Activated CD8-positive, alpha-beta memory T cell treated with anti-CD3 and anti-CD28 coated beads for 36 hours (primary cell): ENCODE results near the gene RAI14. TPM values are rescaled to one million over a fixed set of nuclear protein-coding genes. Genes with fewer than 3 reads are reported as not detected.

Experiments
- CTCF ChIA-PET: fragments of 350-600 bp; sonication (Branson Sonifier 250); formaldehyde crosslinking; loops from one replicate; lab custom pipeline; 2021; ENCODE audit warnings: antibody characterized with exemption; lab: Charles Lee
- POLR2A ChIA-PET: fragments of 350-600 bp; sonication (Branson Sonifier 250); formaldehyde crosslinking; loops from one replicate; lab custom pipeline; 2021; ENCODE audit warnings: antibody characterized with exemption; lab: Charles Lee
- total RNA-seq, 2 experiments: library from RNA; stranded (reverse); gene quantifications; one replicate each; pipeline ENCODE4 v1.2.3, GENCODE V29; 2021

RAI14 gene
- total RNA-seq, 2 experiments from 2014 or later = 4.2 to 5.0 TPM

DNA sequence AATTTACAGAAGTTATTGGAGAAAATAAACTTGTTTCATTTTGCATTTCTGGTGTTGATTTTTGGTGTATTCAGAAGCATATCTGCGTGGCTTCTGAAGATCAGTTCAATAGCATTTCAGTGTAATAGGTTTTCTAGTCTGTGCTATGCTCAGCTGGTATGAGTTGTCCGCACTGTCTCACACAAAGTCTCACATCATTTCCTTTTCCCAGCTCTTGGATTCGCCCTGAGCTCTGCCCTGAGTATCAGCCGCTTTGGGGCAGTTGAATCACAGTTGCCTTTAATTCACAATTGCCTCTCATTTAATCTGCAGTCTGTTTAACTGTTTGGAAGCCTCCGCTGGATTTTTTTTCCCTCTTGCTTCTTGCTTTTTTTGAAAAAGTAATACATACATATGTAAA is 176.4 kb downstream of the RAI14 start:
- ChIA-PET CTCF (no interaction called here), POLR2A (no interaction called here)

DNA sequence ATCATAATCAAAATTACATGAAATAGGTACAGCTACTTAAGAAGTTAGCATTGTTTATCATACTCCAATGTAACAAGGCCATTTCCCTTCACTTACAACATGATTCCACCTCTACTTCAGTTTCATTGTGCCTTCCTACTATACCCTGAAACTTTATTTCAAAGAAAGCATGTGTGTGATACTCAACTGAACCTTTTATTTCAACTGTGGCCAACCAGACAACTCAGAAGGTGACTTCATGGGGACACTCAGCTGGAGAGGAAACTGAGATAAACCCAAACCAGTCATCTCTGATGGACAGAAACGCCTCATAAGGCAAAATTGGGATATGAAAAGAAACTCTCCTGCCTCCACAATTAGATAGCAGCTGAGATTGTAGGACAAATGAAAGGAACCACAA is 177.0 kb downstream of the RAI14 start:
- CTCF ChIA-PET = no interaction called here
- POLR2A ChIA-PET = no interaction called here

DNA sequence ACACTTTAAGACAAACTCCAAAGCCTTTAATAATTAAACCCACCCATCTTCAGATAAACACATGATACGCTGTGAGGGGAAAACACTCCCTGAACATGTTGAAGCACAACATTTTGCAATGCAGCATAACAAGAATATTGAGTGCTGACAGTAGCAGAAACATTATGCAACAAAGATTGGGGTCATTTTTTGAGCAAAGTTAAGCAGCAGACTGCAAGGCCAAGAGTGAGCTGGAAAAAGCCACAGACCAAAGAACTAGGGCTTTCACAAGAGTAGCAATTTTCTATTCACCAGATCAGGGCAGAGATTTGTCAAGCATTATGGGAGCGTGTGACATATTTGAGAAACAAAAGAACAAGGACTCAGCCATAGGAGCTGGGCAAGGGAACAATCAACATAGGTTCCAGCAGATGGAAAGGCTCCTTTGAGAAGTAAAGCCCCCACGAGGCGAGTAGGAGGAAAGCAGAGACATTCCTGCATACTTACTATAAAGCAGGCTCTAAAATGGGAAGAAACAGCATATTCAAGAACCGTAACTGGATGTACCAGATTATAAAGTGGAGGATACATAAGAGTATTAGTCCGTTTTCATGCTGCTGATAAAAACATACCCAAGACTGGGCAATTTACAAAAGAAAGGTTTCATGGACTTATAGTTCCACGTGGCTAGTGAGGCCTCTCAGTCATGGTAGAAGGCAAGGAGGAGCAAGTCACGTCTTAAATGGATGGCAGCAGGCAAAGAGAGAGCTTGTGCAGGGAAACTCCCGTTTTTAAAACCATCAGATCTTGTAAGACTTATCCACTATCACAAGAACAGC is 178.1 kb downstream of the RAI14 start:
- POLR2A ChIA-PET = no interaction called here
- CTCF ChIA-PET = no interaction called here

DNA sequence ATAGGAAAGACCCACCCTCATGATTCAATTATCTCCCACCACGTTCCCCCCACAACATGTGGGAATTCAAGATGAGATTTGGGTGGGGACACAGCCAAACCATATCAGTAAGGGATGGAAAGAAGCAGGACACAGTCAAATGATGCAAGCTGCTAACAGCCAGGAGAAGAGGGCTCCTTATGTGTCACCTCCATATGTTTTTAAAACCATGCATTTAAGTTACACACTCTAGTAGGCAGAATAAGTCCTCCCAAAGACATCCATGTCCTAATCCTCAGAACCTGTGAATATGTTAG is 178.6 kb downstream of the RAI14 start:
- ChIA-PET POLR2A (no interaction called here), CTCF (no interaction called here)

DNA sequence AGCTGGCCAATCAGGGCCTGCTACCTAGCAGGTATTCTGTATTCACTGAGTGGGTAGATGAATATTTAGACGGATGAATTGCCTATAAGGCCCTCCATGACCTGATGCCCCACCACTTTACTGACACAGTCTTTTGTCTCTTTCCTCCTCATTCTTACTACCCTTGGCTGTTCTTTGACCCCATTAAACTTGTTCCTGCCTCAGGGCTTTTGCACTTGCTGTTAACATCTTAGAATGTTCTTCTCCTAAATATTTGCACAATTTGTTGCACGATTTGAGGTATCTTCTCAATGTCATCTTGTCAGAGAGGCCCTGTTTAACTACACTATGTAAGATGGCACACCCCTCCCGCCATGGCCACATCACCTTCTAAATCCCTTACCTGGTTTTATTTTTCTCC is 179.5 kb downstream of the RAI14 start:
- POLR2A ChIA-PET = no interaction called here

DNA sequence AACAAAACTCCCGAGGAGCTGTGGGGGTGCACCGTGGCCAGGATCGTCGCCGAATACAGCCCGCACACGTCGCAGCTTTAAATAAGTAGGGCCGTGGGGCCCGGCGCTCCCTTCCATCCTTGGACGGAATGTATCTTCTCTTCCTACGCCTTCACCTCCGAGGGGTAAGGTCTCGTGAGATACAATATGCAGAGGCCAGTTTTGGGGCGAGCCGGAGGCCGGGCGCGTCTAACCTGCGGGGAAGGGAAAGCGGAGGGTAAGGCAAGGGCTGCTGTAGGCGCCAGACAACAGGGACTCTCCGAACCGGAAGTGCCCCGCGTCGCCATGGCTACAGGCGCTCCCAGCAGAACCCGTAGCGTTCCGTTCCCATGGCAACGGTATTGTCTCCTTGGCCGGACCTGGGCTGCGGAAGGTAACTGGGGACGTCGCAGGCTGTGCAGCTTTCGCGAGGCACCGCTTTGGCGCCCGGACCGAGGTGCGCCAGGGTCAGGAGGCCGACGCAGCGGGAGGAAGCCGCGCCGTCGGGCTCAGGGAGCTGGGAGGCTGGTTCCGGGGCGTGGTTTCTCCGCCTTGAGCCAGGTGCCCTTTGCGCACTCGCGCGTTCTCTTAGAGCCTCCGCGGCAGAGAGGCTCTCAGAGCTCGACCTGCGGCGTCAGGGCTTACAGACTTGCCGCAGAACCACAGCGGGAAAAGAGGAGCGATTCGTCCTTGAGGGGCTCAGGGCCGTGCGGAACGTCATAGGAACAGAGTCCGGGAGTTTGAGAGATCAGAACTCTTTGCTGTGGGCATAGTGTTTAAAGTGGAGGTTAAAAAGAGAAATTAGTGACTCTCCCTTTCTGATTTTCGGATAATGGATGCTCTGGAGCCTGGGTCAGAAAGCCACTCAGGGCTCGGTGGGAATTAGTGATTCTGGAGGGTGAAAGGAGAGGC is 182.9 kb downstream of the RAI14 start, which contains the start of gene TTC23L:
TSS of gene TTC23L (plus strand) at position 380 of the 930 bp plus-strand sequence. CDS start 1,508 bp downstream, outside the sequence.
- CTCF ChIA-PET = interaction anchor here (0.9 kb wide), 1 partner anchor 84 kb away, joined by 3 read pairs; no protein-coding TSS in a partner anchor

More for the DNA sequence above, 179.5 kb downstream of the RAI14 start:
- CTCF ChIA-PET = no interaction called here

DNA sequence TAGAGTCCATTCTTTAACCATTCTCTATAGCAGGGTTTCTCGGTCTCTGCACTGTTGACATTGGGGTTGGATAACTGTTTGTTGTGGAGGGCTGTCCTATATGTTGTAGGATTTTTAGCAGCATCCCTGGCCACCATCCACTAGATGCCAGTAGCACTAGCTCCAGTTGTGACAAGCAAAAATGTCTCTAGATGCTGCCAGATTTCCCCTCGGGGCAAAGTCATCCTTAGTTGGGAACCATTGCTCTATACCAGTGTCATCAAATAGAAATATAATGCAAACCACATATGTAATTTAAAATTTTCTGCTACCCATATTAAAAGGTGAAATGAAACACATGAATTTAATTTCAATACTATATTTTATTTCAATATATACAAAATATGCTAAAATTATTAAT is 185.7 kb downstream of the RAI14 start:
- CTCF ChIA-PET = no interaction called here
- POLR2A ChIA-PET = no interaction called here

More for the DNA sequence above, 182.9 kb downstream of the RAI14 start, which contains the start of gene TTC23L:
- POLR2A ChIA-PET = no interaction called here

DNA sequence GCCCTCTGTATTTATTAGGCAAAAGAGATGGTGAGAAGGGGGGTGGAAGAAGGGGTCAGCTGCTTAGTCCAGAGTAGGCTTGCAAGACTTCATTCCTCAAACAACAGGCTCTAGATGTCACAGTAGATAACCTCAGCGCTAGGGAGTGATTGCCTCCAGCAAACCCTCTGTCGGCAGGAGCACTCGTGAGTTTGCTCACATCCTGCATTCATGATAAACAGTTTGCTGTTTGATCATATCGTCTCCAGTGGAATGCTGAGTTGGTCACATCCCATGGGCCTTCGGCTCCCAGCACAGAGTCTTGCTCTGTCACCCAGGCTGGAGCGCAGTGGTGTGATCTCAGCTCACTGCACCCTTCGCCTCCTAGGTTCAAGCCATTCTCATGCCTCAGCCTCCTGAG is 186.4 kb downstream of the RAI14 start:
- POLR2A ChIA-PET = no interaction called here
- CTCF ChIA-PET = no interaction called here

DNA sequence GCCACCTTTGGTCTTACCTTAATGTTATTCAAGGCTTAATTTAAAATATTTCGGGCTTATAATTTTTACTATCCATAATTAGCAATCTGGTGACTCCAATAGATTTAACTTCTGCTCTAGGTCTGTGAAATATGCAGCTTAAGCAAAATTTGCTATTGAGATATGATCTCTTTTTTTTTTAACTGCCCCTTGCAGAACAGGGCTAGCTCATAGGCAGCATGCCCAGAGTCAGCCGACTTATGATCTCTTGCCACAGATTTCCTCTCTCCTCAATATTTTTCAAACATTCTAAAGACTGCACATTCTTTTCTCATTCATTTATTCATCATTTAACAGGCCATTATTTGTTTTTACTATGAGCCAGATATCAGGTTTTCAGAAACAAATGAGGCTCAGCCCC is 187.4 kb downstream of the RAI14 start:
- POLR2A ChIA-PET = no interaction called here

DNA sequence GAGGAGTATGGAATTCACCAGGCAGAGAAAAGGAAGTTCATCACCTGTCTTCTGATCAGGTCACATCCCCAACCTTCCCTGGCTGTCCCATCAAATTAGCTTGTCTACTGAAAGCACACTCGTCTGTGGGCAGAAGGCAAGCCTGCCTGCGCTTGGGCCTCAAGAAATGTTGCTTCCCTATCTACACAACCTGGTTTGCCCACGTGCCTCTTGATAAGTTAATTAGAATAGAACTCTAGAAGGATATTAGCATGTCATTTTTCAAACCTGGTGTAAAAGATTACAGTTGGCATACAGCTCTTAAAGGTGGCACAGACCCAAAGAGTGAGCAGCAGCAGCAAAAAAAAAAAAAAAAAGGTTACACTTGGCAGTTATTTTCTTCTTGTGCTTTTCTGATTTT is 188.0 kb downstream of the RAI14 start:
- CTCF ChIA-PET = no interaction called here
- POLR2A ChIA-PET = no interaction called here

More for the DNA sequence above, 187.4 kb downstream of the RAI14 start:
- CTCF ChIA-PET = no interaction called here

DNA sequence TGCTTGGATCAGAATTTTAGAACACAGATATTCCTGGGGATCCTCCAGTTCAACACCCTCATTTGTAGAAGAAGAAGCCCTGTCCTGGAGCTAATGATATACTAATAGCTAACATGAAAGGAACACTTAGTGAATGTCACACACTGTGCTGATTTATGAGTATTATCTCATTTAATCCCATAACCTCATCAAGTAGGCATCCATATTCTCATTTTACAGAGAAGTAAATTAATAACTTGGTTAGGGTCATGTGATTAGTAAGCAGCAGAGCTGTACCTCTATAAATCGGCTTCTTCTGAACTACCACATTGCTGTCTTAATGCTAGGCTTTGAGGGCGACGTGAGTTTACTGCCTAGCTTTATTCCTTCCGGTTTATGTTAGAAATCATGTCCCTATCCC is 188.9 kb downstream of the RAI14 start:
- CTCF ChIA-PET = no interaction called here
- POLR2A ChIA-PET = no interaction called here

DNA sequence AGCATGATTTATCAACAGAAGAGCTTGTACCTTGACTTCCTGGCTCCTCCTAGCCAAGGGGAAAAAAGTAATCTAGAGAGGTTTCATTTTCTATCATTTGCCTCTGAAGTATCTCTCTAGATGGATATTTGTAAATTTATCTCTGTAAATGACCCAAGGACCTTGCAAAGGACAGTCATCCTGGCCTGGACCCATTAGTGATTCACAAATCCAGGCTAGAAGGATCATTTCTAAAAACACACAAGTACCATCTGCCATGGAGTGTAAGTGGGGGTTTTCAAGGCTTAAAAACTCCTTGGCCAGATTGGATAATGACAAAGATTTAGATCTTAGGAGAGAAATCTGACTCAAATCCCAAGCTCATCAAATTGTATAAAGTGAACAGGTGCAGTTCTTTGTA is 190.9 kb downstream of the RAI14 start:
- POLR2A ChIA-PET = interaction anchor here (0.6 kb wide), 1 partner anchor 489 kb away, joined by 3 read pairs; no protein-coding TSS in a partner anchor

DNA sequence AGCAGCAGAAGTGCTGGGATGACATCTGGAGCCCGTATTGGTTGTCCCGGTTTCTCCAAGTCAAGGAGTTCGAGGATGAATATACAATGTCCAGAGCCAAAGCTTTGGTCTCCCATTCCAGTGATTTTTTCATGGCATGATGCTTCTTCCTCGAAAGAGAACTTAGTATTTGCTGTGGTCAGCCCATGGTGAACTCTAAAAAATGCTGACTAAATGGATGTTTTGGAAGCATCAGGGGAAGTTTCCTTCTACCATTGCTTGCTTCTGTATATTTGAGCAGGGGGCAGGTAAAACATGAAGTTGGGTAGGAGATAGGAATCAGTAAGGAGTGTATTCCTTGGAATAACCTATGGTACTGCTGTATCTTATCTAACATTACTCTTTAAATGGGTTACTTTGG is 191.4 kb downstream of the RAI14 start:
- ChIA-PET POLR2A (interaction anchor here (0.6 kb wide), 1 partner anchor 489 kb away, joined by 3 read pairs; no protein-coding TSS in a partner anchor), CTCF (no interaction called here)

More for the DNA sequence above, 190.9 kb downstream of the RAI14 start:
- CTCF ChIA-PET = no interaction called here

DNA sequence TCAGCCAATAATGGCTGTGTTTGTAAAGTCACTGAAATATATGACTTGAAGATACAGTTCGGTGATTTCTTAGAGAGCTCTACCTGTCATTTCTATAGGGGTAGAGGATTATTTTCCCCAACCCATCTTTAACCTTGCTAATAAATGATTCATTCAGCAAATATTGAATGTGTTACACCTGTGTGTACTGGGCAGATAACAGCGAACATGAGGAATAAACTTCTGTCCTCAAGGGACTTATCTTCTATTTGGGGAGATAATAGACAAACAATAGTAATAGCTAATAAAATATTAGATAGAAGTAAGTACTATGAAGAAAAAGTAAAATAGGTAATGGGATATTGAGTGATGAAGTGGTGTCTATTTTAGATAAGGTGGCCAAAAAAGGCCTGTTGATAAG is 192.1 kb downstream of the RAI14 start:
- CTCF ChIA-PET = interaction anchor here (1.1 kb wide), 1 partner anchor 11 kb away, joined by 3 read pairs; no protein-coding TSS in a partner anchor
- POLR2A ChIA-PET = no interaction called here

DNA sequence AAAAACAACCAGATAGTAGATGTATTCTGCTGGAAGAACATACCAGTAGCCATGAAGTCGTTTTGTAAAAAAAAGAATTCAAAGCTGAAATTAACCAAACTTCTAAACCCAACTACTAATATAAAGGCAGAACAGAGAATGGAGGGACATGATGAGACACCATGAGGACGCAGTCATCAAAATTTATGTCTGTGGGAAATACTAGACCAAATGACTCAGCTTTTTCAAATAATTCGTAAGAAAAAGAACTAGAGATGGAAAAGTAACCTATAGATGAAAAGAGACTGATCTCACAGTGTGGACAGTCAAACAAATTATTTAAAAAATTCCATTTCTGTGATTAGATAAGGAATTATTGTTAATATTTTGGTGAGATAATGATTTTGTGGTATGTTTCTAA is 193.1 kb downstream of the RAI14 start:
- ChIA-PET CTCF (no interaction called here), POLR2A (no interaction called here)

DNA sequence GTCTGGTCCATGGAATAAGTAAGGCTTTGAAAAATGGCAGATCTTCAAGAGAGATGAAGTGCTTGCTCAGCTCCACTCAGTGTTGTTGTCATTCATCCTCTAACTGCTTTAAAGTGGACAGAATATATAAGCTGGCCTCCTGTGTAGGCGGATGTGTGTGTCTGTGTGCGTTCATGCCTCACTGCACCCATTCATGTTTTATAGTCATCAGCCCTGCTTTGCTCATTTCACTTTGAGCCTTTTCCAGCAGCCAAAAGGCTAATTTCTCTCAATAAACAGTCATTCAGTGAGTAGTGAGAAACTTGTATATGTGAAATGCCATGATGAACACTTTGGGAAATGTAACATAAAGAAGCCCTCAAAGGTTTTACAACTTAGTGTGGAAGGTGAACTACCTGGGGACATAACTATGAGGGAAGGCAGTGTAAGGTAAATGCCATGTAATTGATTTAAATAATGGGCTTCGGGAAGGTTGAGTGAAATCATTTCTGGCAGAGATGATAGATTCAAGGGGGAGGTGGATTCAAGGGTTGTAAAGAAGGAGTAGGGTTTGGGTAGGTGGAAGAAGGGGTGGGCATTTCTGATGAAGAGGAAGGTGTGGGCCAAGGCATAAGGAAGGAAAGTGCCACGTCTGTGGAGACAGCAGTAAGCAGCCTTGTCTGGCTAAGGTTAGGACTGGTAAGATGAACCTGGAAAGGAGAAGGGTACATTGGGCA is 198.5 kb downstream of the RAI14 start:
- ChIA-PET POLR2A (no interaction called here), CTCF (no interaction called here)

DNA sequence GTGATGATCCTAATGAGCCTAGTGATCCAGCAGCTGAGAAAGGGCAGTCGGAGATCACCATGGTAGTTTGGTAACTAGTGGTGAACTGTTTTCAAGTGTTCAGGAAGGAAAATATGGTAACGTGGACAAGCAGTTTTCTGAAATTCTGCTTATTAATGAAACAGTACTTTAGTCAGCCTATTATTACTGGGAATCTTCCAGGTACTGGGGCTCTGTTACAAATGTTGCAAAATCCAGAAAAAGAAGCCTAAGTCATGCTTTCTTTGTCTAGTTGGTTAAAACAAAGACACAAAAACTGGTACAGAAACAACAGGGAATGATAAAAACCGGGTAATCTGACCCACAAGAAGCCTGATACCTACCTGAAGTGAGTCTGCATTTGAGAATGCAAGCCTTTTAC is 201.0 kb downstream of the RAI14 start:
- POLR2A ChIA-PET = no interaction called here
- CTCF ChIA-PET = no interaction called here

DNA sequence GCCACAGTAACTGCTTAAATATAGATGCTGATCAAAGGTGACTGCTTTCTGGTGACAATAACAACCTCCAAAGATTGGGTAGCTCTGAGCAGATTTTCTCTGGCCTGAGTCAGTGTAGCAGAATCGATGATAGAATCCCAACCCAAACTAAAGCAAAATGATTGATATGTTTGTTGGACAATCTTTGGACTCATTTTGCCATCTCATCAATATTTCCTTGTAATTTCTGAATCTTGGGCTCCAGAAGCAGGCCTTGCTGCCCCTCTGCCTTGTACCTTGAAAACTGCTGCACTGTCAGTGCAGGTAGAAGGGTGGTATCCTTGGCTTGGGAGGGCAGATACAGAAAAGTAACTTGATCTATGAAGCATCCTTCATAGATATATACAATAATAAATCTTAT is 201.8 kb downstream of the RAI14 start:
- ChIA-PET CTCF (no interaction called here), POLR2A (no interaction called here)

DNA sequence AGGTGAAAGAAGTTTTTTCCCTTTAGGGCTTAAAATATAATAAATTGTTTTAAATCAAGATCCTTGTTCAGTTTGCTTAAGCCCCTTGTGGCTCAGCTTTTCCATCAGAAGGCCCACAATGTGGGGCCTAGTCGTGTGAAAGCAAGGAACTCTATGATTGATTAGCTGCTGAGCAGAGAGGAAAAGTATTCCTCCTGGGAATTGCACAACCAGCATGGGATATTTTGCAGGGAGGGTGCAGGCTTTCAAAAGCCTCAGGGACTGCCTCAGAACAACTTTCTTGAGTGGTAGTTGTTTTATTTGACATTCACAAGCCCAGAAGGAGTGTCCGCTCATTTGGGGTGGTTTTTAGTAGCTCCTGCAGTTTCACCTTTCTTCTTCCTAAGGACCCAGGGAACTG is 202.7 kb downstream of the RAI14 start:
- ChIA-PET CTCF (no interaction called here), POLR2A (no interaction called here)

DNA sequence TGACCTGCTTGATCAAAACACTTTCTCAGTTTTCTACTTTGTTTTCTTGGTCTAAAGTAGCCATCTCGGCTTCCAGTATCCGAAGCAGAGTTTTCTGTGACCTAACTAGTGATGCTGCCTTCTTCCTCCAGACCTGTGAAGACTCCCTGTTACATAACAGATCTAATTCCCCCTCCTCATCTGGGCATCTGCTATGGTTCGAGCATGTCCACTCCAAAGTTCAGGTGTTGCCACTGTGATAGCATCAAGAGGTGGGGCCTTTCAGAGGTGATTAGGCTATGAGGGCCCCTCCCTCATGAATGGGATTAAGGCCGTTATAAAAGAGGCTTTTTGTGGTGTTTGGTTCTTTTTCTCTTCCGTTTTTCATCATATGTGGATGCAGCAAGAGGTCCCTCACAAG is 203.1 kb downstream of the RAI14 start:
- CTCF ChIA-PET = no interaction called here
- POLR2A ChIA-PET = no interaction called here
